ENCODE data around the gene ARHGAP40. TPM values are rescaled to one million over a fixed set of nuclear protein-coding genes. Genes with fewer than 3 reads are reported as not detected.

ARHGAP40 gene
- total RNA-seq, 1 donor from 2014 or later, result not detected

- Mint-ChIP-seq H3K36me3 (ENCODE audit: unreplicated experiment) (no peaks in the 10 kb centered on the region), H3K27me3 (ENCODE audit: unreplicated experiment) (peaks cover 47% of the 10 kb centered on the region), H3K9me3 (ENCODE audit: unreplicated experiment) (no peaks in the 10 kb centered on the region), H3K27ac (ENCODE audit: unreplicated experiment) (no peak overlapping the region), H3K4me1 (ENCODE audit: unreplicated experiment) (peaks cover 9% of the 10 kb centered on the region), H3K4me3 (ENCODE audit: unreplicated experiment) (no peak overlapping the region)
- no peak for TF ChIP-seq CTCF (IDR thresholded peaks at IDR 0.05)
- no peak for DNase-seq (ENCODE audit: extremely low spot score, unreplicated experiment)
Observed at GRCh38 chr20:38671186-38671585, 69.6 kb downstream of the ARHGAP40 start.

- Mint-ChIP-seq H3K4me1 (ENCODE audit: unreplicated experiment) (peaks cover 9% of the 10 kb centered on the region), H3K27me3 (ENCODE audit: unreplicated experiment) (peaks cover 47% of the 10 kb centered on the region), H3K36me3 (ENCODE audit: unreplicated experiment) (no peaks in the 10 kb centered on the region), H3K4me3 (ENCODE audit: unreplicated experiment) (no peak overlapping the region), H3K9me3 (ENCODE audit: unreplicated experiment) (no peaks in the 10 kb centered on the region), H3K27ac (ENCODE audit: unreplicated experiment) (no peak overlapping the region)
- TF ChIP-seq CTCF (IDR thresholded peaks at IDR 0.05), result no peak
- DNase-seq (ENCODE audit: extremely low spot score, unreplicated experiment), result no peak
Observed at GRCh38 chr20:38671701-38672292, 70.2 kb downstream of the ARHGAP40 start.

- no peak for TF ChIP-seq CTCF (IDR thresholded peaks at IDR 0.05)
- DNase-seq (ENCODE audit: extremely low spot score, unreplicated experiment), result no peak
- no peaks in the 10 kb centered on the region for H3K36me3 Mint-ChIP-seq (ENCODE audit: unreplicated experiment)
- H3K27ac Mint-ChIP-seq (ENCODE audit: unreplicated experiment), result no peak overlapping the region
- peaks cover 9% of the 10 kb centered on the region for H3K4me1 Mint-ChIP-seq (ENCODE audit: unreplicated experiment)
- H3K27me3 Mint-ChIP-seq (ENCODE audit: unreplicated experiment), result peaks cover 45% of the 10 kb centered on the region
- H3K9me3 Mint-ChIP-seq (ENCODE audit: unreplicated experiment), result no peaks in the 10 kb centered on the region
- no peak overlapping the region for H3K4me3 Mint-ChIP-seq (ENCODE audit: unreplicated experiment)
Observed at GRCh38 chr20:38672504-38672903, 70.9 kb downstream of the ARHGAP40 start.

GRCh38 chr20:38673261-38673660, 71.7 kb downstream of the ARHGAP40 start:
- H3K4me3 Mint-ChIP-seq (ENCODE audit: unreplicated experiment), result peak overlapping the region; percentile 81
- DNase-seq (ENCODE audit: extremely low spot score, unreplicated experiment), result no peak
- peaks cover 37% of the 10 kb centered on the region for H3K27me3 Mint-ChIP-seq (ENCODE audit: unreplicated experiment)
- peaks cover 9% of the 10 kb centered on the region for H3K4me1 Mint-ChIP-seq (ENCODE audit: unreplicated experiment)
- H3K36me3 Mint-ChIP-seq (ENCODE audit: unreplicated experiment), result no peaks in the 10 kb centered on the region
- H3K9me3 Mint-ChIP-seq (ENCODE audit: unreplicated experiment), result no peaks in the 10 kb centered on the region
- H3K27ac Mint-ChIP-seq (ENCODE audit: unreplicated experiment), result no peak overlapping the region
- TF ChIP-seq CTCF (IDR thresholded peaks at IDR 0.05), result no peak

- no peak for TF ChIP-seq CTCF (IDR thresholded peaks at IDR 0.05)
- DNase-seq (ENCODE audit: extremely low spot score, unreplicated experiment), result no peak
- no peaks in the 10 kb centered on the region for H3K9me3 Mint-ChIP-seq (ENCODE audit: unreplicated experiment)
- no peak overlapping the region for H3K27ac Mint-ChIP-seq (ENCODE audit: unreplicated experiment)
- peaks cover 9% of the 10 kb centered on the region for H3K4me1 Mint-ChIP-seq (ENCODE audit: unreplicated experiment)
- no peaks in the 10 kb centered on the region for H3K36me3 Mint-ChIP-seq (ENCODE audit: unreplicated experiment)
- peaks cover 35% of the 10 kb centered on the region for H3K27me3 Mint-ChIP-seq (ENCODE audit: unreplicated experiment)
- H3K4me3 Mint-ChIP-seq (ENCODE audit: unreplicated experiment), result peak overlapping the region; percentile 81
Observed at GRCh38 chr20:38673725-38674091, 72.1 kb downstream of the ARHGAP40 start.

Measured in osteocyte (in vitro differentiated cells).